ENCODE measurements around the gene SDF4.

GRCh38 chr1:1278620-1279019 lies 46.8 kb upstream of the SDF4 start:
- no peak for TF ChIP-seq CTCF (IDR thresholded peaks at IDR 0.05)
- TF ChIP-seq POLR2A (IDR thresholded peaks at IDR 0.05): no peak
- TF ChIP-seq EP300 (IDR thresholded peaks at IDR 0.05): no peak

Data from upper lobe of left lung (tissue), 4 donors.